H1 (cell line): ENCODE data around the gene POMT2. TPM values are rescaled to one million over a fixed set of nuclear protein-coding genes. Genes with fewer than 3 reads are reported as not detected.

ENCODE experiments used
- CTCF ChIA-PET: fragments of 300-600 bp; sonication (Branson Sonifier 250); formaldehyde crosslinking; loops from one replicate; lab custom pipeline; 2021; ENCODE audit not compliant: partially characterized antibody; lab: Charles Lee
- POLR2A ChIA-PET: fragments of 300-600 bp; sonication (Branson Sonifier 250); formaldehyde crosslinking; loops from one replicate; lab custom pipeline; 2021; ENCODE audit warnings: inconsistent platforms; ENCODE audit not compliant: partially characterized antibody; lab: Charles Lee
- DNase-seq, 2 experiments: peaks; one replicate each; pipeline versions ENCODE4 v3.0.0 to v3.0.0-alpha.2; 2010 to 2022; ENCODE audit warnings: low spot score in 2 of 2, low read depth in 1 of 2, mixed read lengths in 1 of 2
- FAIRE-seq: peaks from 2 replicates; lab custom pipeline; 2011; peaks lifted over from hg19 to GRCh38; lab: Jason Lieb, UNC
- H2AFZ ChIP-seq: 2 replicates; pipeline ENCODE4 v1.8.1; 2012; ENCODE audit warnings: low read length, inconsistent platforms
- H2AK5ac ChIP-seq: 2 replicates; pipeline ENCODE4 v1.6.1; 2013; ENCODE audit warnings: low read depth, low read length
- H2BK120ac ChIP-seq: replicated peaks from 2 replicates; pipeline ENCODE3; 2013; ENCODE audit warnings: low read depth, low read length, inconsistent platforms
- H2BK12ac ChIP-seq: 2 replicates; pipeline ENCODE4 v1.6.1; 2013; ENCODE audit warnings: low read depth, low read length
- H2BK15ac ChIP-seq: 2 replicates; pipeline ENCODE4 v1.6.1; 2013; ENCODE audit warnings: low read length
- H2BK20ac ChIP-seq: 2 replicates; pipeline ENCODE4 v1.6.1; 2013; ENCODE audit warnings: low read length
- H2BK5ac ChIP-seq: 2 replicates; pipeline ENCODE4 v1.6.1; 2013; ENCODE audit warnings: low read depth, low read length
- H3K14ac ChIP-seq: 2 replicates; pipeline ENCODE4 v1.6.1; 2013; ENCODE audit warnings: inconsistent platforms; ENCODE audit not compliant: insufficient read length
- H3K18ac ChIP-seq: 2 replicates; pipeline ENCODE4 v1.6.1; 2013; ENCODE audit warnings: low read length; ENCODE audit errors: extremely low read depth
- H3K23ac ChIP-seq: 2 replicates; pipeline ENCODE4 v1.6.1; 2013; ENCODE audit warnings: inconsistent platforms; ENCODE audit not compliant: insufficient read length
- H3K23me2 ChIP-seq: 2 replicates; pipeline ENCODE4 v1.6.1; 2013; ENCODE audit warnings: low read depth, low read length
- H3K27ac ChIP-seq: 2 replicates; pipeline ENCODE4 v1.6.1; 2011; ENCODE audit warnings: low read depth, low read length, inconsistent platforms
- H3K27me3 ChIP-seq, 4 experiments: replicated peaks in 1 of 4; 1 replicate in 1 of 4; 2 replicates in 3 of 4; pipeline versions ENCODE4 v1.6.1 to v1.8.1; 2011 to 2013; ENCODE audit warnings: low read length in 3 of 4, mild to moderate bottlenecking in 3 of 4, inconsistent platforms in 2 of 4, mixed read lengths in 2 of 4, moderate library complexity in 1 of 4; ENCODE audit not compliant: control insufficient read depth in 3 of 4, insufficient read depth in 3 of 4; ENCODE audit errors: extremely low read depth in 1 of 4
- H3K36me3 ChIP-seq, 4 experiments: 2 replicates each; pipeline versions ENCODE4 v1.6.1 to v1.8.1; 2011 to 2013; ENCODE audit warnings: mild to moderate bottlenecking in 4 of 4, low read length in 3 of 4, moderate library complexity in 2 of 4, control low read depth in 1 of 4, inconsistent platforms in 1 of 4; ENCODE audit not compliant: insufficient read depth in 4 of 4, control insufficient read depth in 2 of 4
- H3K4ac ChIP-seq: replicated peaks from 2 replicates; pipeline ENCODE3; 2013; ENCODE audit warnings: low read length, low read depth, mixed read lengths, inconsistent platforms; ENCODE audit not compliant: insufficient read length
- H3K4me1 ChIP-seq, 4 experiments: replicated peaks in 1 of 4; 1 replicate in 1 of 4; 2 replicates in 3 of 4; pipeline versions ENCODE4 v1.6.1 to v1.8.1; 2011 to 2013; ENCODE audit warnings: low read length in 3 of 4, inconsistent platforms in 2 of 4, mixed read lengths in 1 of 4; ENCODE audit not compliant: insufficient read depth in 4 of 4, control insufficient read depth in 3 of 4
- H3K4me2 ChIP-seq, 2 experiments: 2 replicates each; pipeline versions ENCODE4 v1.6.1 to v1.8.1; 2011 to 2013; ENCODE audit warnings: low read depth in 2 of 2, low read length in 2 of 2, control low read depth in 1 of 2, inconsistent platforms in 1 of 2, mild to moderate bottlenecking in 1 of 2; ENCODE audit not compliant: insufficient read depth in 1 of 2
- H3K4me3 ChIP-seq, 4 experiments: fragments of 200-600, 300-600 bp in 1 of 4; sonication (generic), shearing (Covaris generic), sonication (Bioruptor Twin) in 1 of 4; 2 replicates each; pipeline versions ENCODE4 v1.5.1 to v1.8.1; 2011 to 2016; ENCODE audit warnings: low read length in 4 of 4, low read depth in 3 of 4, control low read depth in 2 of 4, inconsistent platforms in 2 of 4, mild to moderate bottlenecking in 2 of 4, mixed read lengths in 1 of 4, moderate library complexity in 1 of 4; ENCODE audit not compliant: insufficient read depth in 2 of 4; ENCODE audit errors: extremely low read depth in 1 of 4
- H3K56ac ChIP-seq: replicated peaks from 2 replicates; pipeline ENCODE3; 2013; ENCODE audit warnings: low read depth, mild to moderate bottlenecking, mixed read lengths, low read length, inconsistent platforms; ENCODE audit not compliant: insufficient read length
- H3K79me1 ChIP-seq: 2 replicates; pipeline ENCODE4 v1.6.1; 2013; ENCODE audit warnings: low read depth, low read length, control low read depth
- H3K79me2 ChIP-seq, 2 experiments: 2 replicates each; pipeline versions ENCODE4 v1.6.1 to v1.8.1; 2012 to 2013; ENCODE audit warnings: low read length in 2 of 2, mild to moderate bottlenecking in 2 of 2, inconsistent platforms in 1 of 2; ENCODE audit not compliant: insufficient read depth in 2 of 2, control insufficient read depth in 1 of 2
- H3K9ac ChIP-seq, 4 experiments: replicated peaks in 1 of 4; 1 replicate in 1 of 4; 2 replicates in 3 of 4; pipeline versions ENCODE4 v1.6.1 to v1.8.1; 2011 to 2013; ENCODE audit warnings: low read depth in 3 of 4, low read length in 3 of 4, control low read depth in 2 of 4, mild to moderate bottlenecking in 2 of 4, moderate library complexity in 2 of 4, inconsistent platforms in 1 of 4; ENCODE audit errors: extremely low read depth in 1 of 4
- H3K9me3 ChIP-seq, 2 experiments: 2 replicates each; pipeline versions ENCODE4 v1.6.1 to v1.8.1; 2012 to 2013; ENCODE audit warnings: mild to moderate bottlenecking in 2 of 2, moderate library complexity in 2 of 2, control low read depth in 1 of 2, inconsistent platforms in 1 of 2, low read depth in 1 of 2, low read length in 1 of 2, mixed read lengths in 1 of 2; ENCODE audit not compliant: insufficient read depth in 2 of 2
- H4K20me1 ChIP-seq, 2 experiments: replicated peaks in 1 of 2; 2 replicates each; pipeline versions ENCODE3 to v1.8.1; 2011 to 2013; ENCODE audit warnings: inconsistent platforms in 2 of 2, low read length in 2 of 2, mild to moderate bottlenecking in 1 of 2; ENCODE audit not compliant: insufficient read depth in 2 of 2, control insufficient read depth in 1 of 2
- H4K5ac ChIP-seq: 2 replicates; pipeline ENCODE4 v1.6.1; 2013; ENCODE audit warnings: low read length, low read depth, mixed read lengths, inconsistent platforms; ENCODE audit not compliant: insufficient read length
- H4K8ac ChIP-seq: 2 replicates; pipeline ENCODE4 v1.8.0; 2013; ENCODE audit warnings: mild to moderate bottlenecking, moderate library complexity, low read length, inconsistent platforms; ENCODE audit not compliant: insufficient read depth; ENCODE audit errors: extremely low read depth
- H4K91ac ChIP-seq: replicated peaks from 2 replicates; pipeline ENCODE3; 2013; ENCODE audit warnings: low read length, mixed read lengths, inconsistent platforms; ENCODE audit not compliant: insufficient read length
- NANOG ChIP-seq: IDR thresholded peaks from 2 replicates; pipeline ENCODE4 v1.6.1; 2011; ENCODE audit warnings: low read length, low read depth, mild to moderate bottlenecking, inconsistent platforms; ENCODE audit not compliant: insufficient read depth, poor library complexity, severe bottlenecking
- RAD21 ChIP-seq, 2 experiments: IDR thresholded peaks in 1 of 2; conservative IDR thresholded peaks in 1 of 2; 2 replicates each; pipeline ENCODE4 v1.6.1; 2011; ENCODE audit warnings: low read depth in 2 of 2, low read length in 2 of 2, improper control_type of control experiment in 1 of 2, inconsistent platforms in 1 of 2, mild to moderate bottlenecking in 1 of 2, moderate library complexity in 1 of 2
- WGBS, 2 experiments: shearing (Covaris generic) in 1 of 2; methylation state at CpG; one replicate each; pipeline versions ENCODE4 v1.1.6 to v1.1.7; 2013 to 2015; ENCODE audit warnings: low lambda C conversion rate in 2 of 2, mixed read lengths in 2 of 2, inconsistent platforms in 1 of 2, low coverage in 1 of 2, missing lambda C conversion rate in 1 of 2; ENCODE audit not compliant: insufficient replicate concordance in 2 of 2, insufficient coverage in 1 of 2, insufficient read length in 1 of 2; ENCODE audit errors: extremely low coverage in 1 of 2, missing lambda C conversion rate in 1 of 2; 5-methylcytosine and 5-hydroxymethylcytosine counted together
- polyA plus RNA-seq, 7 experiments: library from polyadenylated mRNA; depleted of rRNA in 3 of 7; stranded (reverse) in 5 of 7; unstranded in 2 of 7; fragments of >200 nt in 5 of 7; fragments of 200-250 nt in 2 of 7; gene quantifications; 1 replicate in 5 of 7; 2 replicates in 1 of 7; 4 replicates in 1 of 7; pipeline versions ENCODE4 v1.2.1 to v1.2.3, GENCODE V29; 2011 to 2013; ENCODE audit warnings: missing spikeins in 2 of 7, mixed read lengths in 2 of 7
- total RNA-seq: library from RNA; stranded (reverse); fragmentation: NEBNext Ultra II Directional; extraction: Animal tissue kit (Norgen Biotek cat#: 25700); gene quantifications from 2 replicates; pipeline ENCODE4 v1.2.1, GENCODE V29; 2021

The POMT2 gene
- total and polyA plus RNA-seq, 2 of the 8 experiments (the other 6 are each of a cell fraction or from before 2014, with no cell fraction given) = 20.8 to 44.9 TPM

- Histone ChIP-seq H4K5ac (no peak overlapping the region), H3K79me1 (no peaks in the 10 kb centered on the region), H3K4ac (no peak overlapping the region), H3K9ac (no peak overlapping the region), H4K8ac (peak overlapping the region; percentile 46), H2AK5ac (no peak overlapping the region), H2BK12ac (no peak overlapping the region), H2AFZ (no peak overlapping the region), H3K18ac (no peak overlapping the region), H3K4me1 (peaks cover 0 to 9% (median 5%) of the 10 kb centered on the region in 4 experiments; a peak in 3 of 7 replicates), H3K27me3 (peaks cover 15 to 49% (median 41%) of the 10 kb centered on the region in 4 experiments), H3K79me2 (no peaks in the 10 kb centered on the region), H3K14ac (no peak overlapping the region), H3K36me3 (0 out of 8 replicates have a peak, but pooled peaks cover 0 to 5% (median 0%) of the 10 kb centered on the region in 4 experiments), H2BK5ac (no peak overlapping the region), H2BK120ac (no peak overlapping the region), H3K56ac (no peak overlapping the region), H2BK20ac (no peak overlapping the region), H3K4me3 (no peak overlapping the region), H4K20me1 (no peaks in the 10 kb centered on the region), H4K91ac (no peak overlapping the region), H3K23ac (no peak overlapping the region), H3K23me2 (peaks cover 5% of the 10 kb centered on the region; the same call in 1 of the 2 replicates), H3K9me3 (no peaks in the 10 kb centered on the region), H3K4me2 (no peak overlapping the region; a peak in 1 of 4 replicates), H3K27ac (no peak overlapping the region), H2BK15ac (no peak overlapping the region; the same call in 1 of the 2 replicates)
- ChIA-PET POLR2A (no interaction called here), CTCF (interaction anchor here (0.5 to 5.8 kb wide), 14 partner anchors 11 to 245 kb away, joined by 3 to 25 read pairs (median 4); no protein-coding TSS in a partner anchor)
- DNase-seq (no peak), FAIRE-seq (no peak)
- 76% methylated on average over 8 of the region's 8 CpGs; no CpG with 5 or more reads in 1 of the 2 experiments for WGBS, 2 experiments
- TF ChIP-seq RAD21 (IDR thresholded peaks at IDR 0.05 in 1 of 2, conservative IDR thresholded peaks at IDR 0.05 in 1 of 2; ENCODE audit: low read depth in 2 of 2, low read length in 2 of 2) (peak in 1 of 2 experiments; percentile 5; a peak in 1 of 4 replicates), NANOG (no peak)
Observed at GRCh38 chr14:77268989-77269600, 51.6 kb downstream of the POMT2 start.
